HG03175 (cell line): ENCODE measurements around the gene RBPMS2.
"Not testable (repeated sequence)": the region's sequence is repeated elsewhere in the genome, so short reads cannot be mapped to it uniquely, and the experiment has no call there.

Experiments
- ATAC-seq: cut with Tn5 transposase; IDR thresholded peaks from one replicate; pipeline ENCODE4 v1.9.1; 2021; ENCODE audit warnings: mild to moderate bottlenecking, moderate library complexity; ENCODE audit not compliant: unreplicated experiment

Gene RBPMS2

GRCh38 chr15:64755427-64755940 lies 19.9 kb downstream of the RBPMS2 start:
- no peak for ATAC-seq

- ATAC-seq: peak; percentile 67
These were observed 20.5 kb downstream of the RBPMS2 start for GRCh38 chr15:64754663-64755426.

- peak; percentile 35 for ATAC-seq
These were observed 21.8 kb downstream of the RBPMS2 start for GRCh38 chr15:64753480-64754185.

- no peak for ATAC-seq
These were observed 23.9 kb downstream of the RBPMS2 start for GRCh38 chr15:64751464-64751863.

- ATAC-seq: no peak
These were observed 25.3 kb downstream of the RBPMS2 start for GRCh38 chr15:64749999-64750657.

GRCh38 chr15:64749167-64749566 lies 26.2 kb downstream of the RBPMS2 start:
- no peak for ATAC-seq

GRCh38 chr15:64748251-64748650 lies 27.1 kb downstream of the RBPMS2 start:
- no peak for ATAC-seq

- ATAC-seq: no peak
These were observed 27.8 kb downstream of the RBPMS2 start for GRCh38 chr15:64747578-64747977.

- no peak for ATAC-seq
These were observed 28.5 kb downstream of the RBPMS2 start for GRCh38 chr15:64746921-64747320.

- ATAC-seq: no peak
These were observed 29.0 kb downstream of the RBPMS2 start for GRCh38 chr15:64746356-64746755.

GRCh38 chr15:64743691-64744090 lies 31.7 kb downstream of the RBPMS2 start:
- ATAC-seq: no peak

GRCh38 chr15:64742921-64743320 lies 32.5 kb downstream of the RBPMS2 start:
- ATAC-seq: no peak

- no peak for ATAC-seq
These were observed 33.0 kb downstream of the RBPMS2 start for GRCh38 chr15:64742385-64742784.

GRCh38 chr15:64741708-64742107 lies 33.7 kb downstream of the RBPMS2 start:
- ATAC-seq: not testable (repeated sequence)

- no peak for ATAC-seq
These were observed 34.8 kb downstream of the RBPMS2 start for GRCh38 chr15:64740311-64741170.

GRCh38 chr15:64739577-64740143 lies 35.7 kb downstream of the RBPMS2 start:
- ATAC-seq: no peak

- no peak for ATAC-seq
These were observed 36.2 kb downstream of the RBPMS2 start for GRCh38 chr15:64739156-64739555.

- ATAC-seq: no peak
These were observed 36.9 kb downstream of the RBPMS2 start for GRCh38 chr15:64738226-64739095.

- ATAC-seq: no peak
These were observed 43.1 kb downstream of the RBPMS2 start for GRCh38 chr15:64732156-64732860.
